ENCODE measurements around the gene F7.
"Not testable (repeated sequence)": the region's sequence is repeated elsewhere in the genome, so short reads cannot be mapped to it uniquely, and the experiment has no call there.

Gene F7

DNA sequence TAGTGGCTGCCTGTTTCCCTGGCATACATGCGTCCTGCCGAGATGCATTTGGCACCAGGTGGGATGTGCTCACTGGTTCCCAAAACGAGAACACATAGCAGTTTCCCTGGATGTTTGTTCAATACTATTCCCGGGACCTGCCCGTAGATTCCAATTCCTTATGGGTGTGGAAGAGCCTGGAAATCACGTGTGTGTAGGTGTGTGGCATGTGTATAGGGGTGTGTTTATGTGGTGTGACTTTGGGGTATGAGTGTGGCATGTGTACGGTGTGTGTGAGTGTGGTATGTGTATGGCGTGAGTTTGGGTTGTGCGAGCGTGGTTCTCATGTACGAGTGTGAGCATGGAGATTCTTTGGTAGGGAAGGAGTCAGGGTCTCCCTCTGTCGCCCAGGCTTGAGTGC lies 2.9 kb upstream of the F7 start:
- DNase-seq (ENCODE audit: low spot score), result no peak

DNA sequence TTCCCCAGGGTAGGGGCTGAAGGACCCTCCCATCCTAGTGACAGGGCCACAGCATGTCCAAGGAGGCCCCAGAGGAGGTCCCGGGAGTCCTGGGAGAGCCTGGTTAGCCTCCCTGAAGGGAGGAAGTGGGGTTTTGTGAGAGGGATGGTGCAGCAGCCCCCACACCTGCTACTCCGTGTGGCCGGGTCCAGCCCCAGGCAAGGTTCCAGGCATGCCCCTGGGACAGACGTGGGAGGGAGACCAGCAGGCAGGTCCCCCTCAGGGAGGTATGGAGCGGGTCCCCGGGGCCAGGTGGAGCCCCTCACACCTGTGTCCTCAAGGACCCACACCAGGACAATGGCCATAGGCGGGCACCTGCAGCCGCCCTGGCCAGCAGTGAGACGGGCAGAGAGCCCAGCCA lies 1.9 kb upstream of the F7 start:
- no peak for DNase-seq (ENCODE audit: low spot score)

GRCh38 chr13:113105921-113106452 lies 396 bp downstream of the F7 start:
- DNase-seq (ENCODE audit: low spot score), result no peak

DNA sequence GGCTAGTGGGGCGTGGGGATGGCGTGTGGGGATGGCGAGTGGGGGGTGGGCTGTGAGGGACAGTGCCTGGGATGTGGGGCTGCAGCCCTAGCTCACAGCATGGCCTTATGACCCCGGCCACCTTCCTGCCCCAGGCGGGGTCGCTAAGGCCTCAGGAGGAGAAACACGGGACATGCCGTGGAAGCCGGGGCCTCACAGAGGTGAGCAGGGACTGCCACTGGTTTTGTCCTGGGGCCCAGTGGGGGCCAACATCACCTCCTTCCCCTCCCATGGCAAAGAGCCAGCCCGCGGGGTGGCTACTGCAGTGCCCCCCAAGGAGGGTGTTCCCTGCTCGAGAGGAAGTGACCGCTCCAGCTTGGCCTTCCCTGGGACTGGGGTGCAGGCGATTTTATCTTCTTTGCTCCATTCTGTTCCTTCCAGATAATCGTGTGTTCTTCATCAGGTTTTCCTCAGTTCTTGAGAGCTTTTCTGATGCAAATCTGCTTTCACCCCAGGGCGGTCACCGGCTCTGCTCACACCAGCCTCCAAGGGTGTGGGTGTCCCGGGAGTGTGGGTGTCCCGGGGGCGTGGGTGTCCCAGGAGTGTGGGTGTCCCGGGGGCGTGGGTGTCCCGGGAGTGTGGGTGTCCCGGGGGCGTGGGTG lies 1.2 kb downstream of the F7 start:
- DNase-seq (ENCODE audit: low spot score), result no peak

DNA sequence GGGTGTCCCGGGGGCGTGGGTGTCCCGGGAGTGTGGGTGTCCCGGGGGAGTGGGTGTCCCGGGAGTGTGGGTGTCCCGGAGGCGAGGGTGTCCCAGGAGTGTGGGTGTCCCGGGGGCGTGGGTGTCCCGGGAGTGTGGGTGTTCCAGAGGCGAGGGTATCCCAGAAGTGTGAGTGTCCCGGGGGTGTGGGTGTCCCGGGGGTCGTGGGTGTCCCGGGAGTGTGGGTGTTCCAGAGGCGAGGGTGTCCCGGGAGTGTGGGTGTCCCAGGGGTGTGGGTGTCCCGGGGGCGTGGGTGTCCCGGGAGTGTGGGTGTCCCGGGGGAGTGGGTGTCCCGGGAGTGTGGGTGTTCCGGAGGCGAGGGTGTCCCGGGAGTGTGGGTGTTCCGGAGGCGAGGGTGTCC lies 2.9 kb downstream of the F7 start:
- DNase-seq (ENCODE audit: low spot score), result not testable (repeated sequence)

DNA sequence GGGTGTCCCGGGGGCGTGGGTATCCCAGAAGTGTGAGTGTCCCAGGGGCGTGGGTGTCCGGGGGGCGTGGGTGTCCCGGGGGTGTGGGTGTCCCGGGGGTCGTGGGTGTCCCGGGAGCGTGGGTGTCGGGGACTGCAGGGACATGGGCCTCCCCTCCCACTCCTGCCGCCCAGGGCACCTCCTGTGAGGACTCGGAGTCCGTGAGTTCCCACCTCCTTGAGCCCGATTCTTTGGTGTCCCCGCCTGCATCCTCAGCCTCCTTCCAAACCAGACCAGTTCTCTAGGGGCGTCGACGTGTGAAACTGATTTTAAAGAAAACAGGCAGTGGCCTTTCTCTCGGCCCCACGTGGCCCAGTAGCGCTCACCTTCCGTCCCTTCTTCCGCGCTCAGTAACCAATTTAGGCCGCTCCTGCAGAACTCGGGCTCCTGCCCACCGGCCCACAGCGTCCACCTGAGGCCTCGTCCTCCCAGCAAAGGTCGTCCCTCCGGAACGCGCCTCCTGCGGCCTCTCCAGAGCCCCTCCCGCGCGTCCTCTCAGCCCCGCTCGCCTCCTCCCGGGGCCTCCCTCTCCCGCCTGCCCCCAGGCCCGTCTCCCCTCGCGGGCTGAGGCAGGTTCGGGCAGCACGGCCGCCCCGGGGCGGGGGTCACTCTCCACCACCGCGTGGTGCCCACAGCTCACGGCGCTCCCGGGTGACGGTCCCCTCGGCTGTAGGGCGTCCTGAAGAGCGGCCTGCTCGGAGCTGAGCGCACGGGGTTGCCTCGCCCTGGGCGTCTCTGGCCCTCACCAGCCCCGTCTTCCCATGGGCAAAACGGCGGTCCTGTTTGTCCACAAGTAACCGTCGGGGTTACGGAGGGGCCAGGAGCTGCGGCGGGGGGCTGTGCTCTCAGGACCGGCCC lies 3.8 kb downstream of the F7 start:
- no peak for DNase-seq (ENCODE audit: low spot score)

GRCh38 chr13:113110048-113110851 lies 4.7 kb downstream of the F7 start:
- DNase-seq (ENCODE audit: low spot score), result no peak

- no peak for DNase-seq (ENCODE audit: low spot score)
These were observed 5.3 kb downstream of the F7 start for GRCh38 chr13:113110852-113111315.

GRCh38 chr13:113111821-113112220 lies 6.2 kb downstream of the F7 start:
- not testable (repeated sequence) for DNase-seq (ENCODE audit: low spot score)

DNA sequence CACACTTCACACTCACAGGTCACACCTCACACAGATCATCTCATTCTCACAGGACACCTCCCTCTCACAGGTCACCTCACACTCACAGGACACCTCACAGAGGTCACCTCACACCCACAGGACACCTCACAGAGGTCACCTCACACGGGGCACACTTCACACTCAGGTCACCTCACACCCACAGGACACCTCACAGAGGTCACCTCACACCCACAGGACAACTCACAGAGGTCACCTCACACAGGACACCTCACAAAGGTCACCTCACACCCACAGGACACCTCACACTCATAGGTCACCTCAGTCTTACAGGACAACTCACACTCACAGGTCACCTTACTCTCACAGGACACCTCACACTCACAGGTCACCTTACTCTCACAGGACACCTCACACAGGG lies 6.9 kb downstream of the F7 start:
- not testable (repeated sequence) for DNase-seq (ENCODE audit: low spot score)

- DNase-seq (ENCODE audit: low spot score), result no peak
These were observed 7.6 kb downstream of the F7 start for GRCh38 chr13:113112893-113113845.

DNA sequence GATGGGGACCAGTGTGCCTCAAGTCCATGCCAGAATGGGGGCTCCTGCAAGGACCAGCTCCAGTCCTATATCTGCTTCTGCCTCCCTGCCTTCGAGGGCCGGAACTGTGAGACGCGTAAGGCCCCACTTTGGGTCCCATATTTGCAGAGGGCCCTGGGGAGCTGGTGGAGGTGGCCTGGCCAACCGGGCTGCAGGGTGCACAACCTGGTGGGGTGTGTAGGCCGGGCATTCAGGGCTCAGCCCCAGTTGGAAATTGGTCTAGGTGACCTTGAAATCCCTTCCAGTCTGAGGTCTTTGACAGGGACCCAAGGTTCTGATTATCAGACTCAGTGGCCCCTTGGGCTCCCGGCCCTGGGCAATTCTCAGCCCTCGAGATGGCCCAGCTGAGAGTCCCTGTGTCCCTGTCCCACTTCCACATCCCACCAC lies 8.3 kb downstream of the F7 start:
- no peak for DNase-seq (ENCODE audit: low spot score)

- DNase-seq (ENCODE audit: low spot score), result no peak
These were observed 9.1 kb downstream of the F7 start for GRCh38 chr13:113114511-113115362.

DNA sequence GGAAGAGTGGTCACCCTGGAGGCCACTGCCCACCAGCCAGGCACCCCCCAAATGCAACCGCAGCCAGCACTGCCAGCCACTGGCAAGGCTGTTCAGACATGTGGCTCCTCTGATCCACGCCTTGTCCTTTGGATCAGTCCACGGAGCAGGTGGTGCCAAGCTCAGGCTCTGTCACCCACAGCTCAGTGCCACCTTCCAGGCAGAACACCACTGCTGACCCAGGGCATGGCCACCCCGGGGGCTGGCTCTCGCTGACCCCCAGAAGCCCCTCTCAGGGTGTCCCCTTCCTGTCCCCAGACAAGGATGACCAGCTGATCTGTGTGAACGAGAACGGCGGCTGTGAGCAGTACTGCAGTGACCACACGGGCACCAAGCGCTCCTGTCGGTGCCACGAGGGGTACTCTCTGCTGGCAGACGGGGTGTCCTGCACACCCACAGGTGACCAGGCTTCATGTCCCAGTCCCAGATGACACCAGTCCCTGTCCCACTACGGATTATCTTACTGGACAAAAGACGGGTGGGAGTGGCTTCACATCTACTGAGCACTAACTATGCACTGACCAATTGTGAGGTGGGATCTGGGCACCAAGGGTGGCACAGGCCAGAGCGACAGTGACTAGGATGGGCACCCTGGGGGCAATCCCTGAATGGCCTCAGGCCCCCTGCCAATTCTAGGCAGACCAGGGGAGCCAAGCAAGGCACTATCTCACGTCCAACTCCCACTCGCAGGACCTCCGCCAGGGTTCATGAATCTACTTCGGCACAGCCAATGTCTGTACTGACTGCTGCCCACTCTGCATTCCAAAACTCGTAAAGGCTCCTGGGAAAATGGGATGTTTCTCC lies 10.0 kb downstream of the F7 start:
- no peak for DNase-seq (ENCODE audit: low spot score)

DNA sequence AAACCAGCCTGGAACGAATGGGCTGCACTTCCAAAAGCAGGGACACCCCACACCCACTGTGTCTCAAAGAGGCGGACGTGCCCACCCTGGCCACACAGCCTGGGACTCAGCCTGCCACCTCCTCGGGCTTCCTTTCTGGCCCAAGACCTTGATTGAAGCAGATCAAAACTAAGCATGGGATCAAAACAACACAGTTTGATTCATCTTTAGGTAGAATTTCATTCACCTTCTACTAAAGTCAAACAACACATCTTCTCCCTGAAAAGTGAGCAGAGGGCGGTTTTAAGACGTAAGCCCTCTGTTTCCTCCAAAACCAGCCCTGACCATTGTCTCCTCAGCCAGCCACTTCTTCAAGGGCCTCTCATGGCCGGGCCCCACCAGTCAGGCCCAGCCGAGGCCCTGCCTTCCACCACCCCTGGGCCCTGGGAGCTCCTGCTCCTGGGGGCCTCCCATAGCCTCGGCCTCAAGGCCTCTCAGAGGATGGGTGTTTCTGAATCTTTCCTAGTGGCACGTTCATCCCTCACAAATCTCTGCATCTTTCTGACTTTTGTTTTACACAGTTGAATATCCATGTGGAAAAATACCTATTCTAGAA lies 10.7 kb downstream of the F7 start:
- DNase-seq (ENCODE audit: low spot score), result no peak

GRCh38 chr13:113116871-113117271 lies 11.3 kb downstream of the F7 start:
- no peak for DNase-seq (ENCODE audit: low spot score)

GRCh38 chr13:113117335-113117872 lies 11.8 kb downstream of the F7 start:
- no peak for DNase-seq (ENCODE audit: low spot score)

DNA sequence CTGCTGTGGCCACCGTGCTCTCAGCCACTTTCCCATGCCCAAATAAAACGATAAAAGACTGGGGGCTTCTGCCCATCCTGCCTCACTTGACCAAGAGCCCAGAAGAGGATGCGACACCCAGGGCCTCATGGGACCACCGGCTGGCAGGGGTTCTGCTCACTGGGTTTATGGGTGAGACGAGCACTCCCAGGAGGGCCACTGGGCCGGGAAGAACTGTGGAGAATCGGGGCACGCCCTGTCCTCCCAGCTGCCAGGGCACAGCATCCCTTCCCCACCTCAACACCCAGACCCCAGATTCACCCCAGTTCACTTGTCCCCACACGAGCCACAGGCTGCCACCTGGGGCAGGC lies 12.3 kb downstream of the F7 start:
- DNase-seq (ENCODE audit: low spot score), result no peak
